IPS-18c (cell line): ENCODE results near the gene SULT6B1.
"Not testable (repeated sequence)": the region's sequence is repeated elsewhere in the genome, so short reads cannot be mapped to it uniquely, and the experiment has no call there.

Experiments
- H3K4me3 ChIP-seq: 2 replicates; pipeline ENCODE4 v1.7.0; 2013; ENCODE audit warnings: low read depth, mild to moderate bottlenecking, low read length, moderate library complexity; ENCODE audit not compliant: insufficient read depth
- H3K9me3 ChIP-seq: one replicate; pipeline ENCODE4 v1.6.1; 2013; ENCODE audit warnings: mild to moderate bottlenecking, low read length, moderate library complexity; ENCODE audit not compliant: control insufficient read depth, insufficient read depth

SULT6B1 gene

DNA sequence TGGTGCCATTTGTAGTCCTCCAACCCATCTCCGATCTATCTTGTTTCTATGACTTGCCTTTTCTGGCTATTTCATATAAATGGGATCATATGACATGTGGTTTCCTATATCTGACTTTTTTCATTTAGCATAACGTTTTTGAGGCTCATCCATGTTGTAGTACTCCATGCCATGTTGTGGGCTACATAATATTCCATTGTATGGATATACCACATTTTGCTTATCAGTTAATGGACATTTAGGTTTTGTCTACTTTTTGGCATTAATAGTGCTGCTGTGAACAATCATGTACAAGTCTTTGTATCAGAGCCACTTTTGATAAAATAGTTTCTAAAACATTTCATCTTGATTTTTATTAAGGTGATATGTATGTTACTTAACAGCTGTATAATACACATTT is 15.2 kb upstream of the SULT6B1 start:
- no peaks in the 10 kb centered on the region for H3K9me3 ChIP-seq
- H3K4me3 ChIP-seq, result no peak overlapping the region

DNA sequence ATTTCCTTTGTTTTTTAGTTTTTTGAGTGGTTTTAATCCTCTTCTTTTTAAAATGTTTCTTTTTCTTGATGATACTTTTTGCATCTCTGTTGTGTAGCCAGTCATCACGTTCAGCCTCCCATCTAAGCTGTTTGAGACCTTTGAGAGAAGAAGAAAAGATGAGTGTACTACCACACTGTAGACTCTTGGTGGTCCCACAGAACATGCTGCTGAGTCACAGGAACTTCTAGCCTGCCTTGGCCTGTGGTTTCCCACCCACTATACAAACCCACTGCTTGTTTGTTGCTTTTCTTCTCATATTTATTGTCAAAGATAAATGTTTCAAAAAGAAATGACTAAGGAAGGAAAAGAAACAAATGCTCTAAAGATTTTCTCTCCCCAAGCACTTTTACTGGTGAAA is 13.3 kb upstream of the SULT6B1 start:
- Histone ChIP-seq H3K9me3 (no peaks in the 10 kb centered on the region), H3K4me3 (no peak overlapping the region)

DNA sequence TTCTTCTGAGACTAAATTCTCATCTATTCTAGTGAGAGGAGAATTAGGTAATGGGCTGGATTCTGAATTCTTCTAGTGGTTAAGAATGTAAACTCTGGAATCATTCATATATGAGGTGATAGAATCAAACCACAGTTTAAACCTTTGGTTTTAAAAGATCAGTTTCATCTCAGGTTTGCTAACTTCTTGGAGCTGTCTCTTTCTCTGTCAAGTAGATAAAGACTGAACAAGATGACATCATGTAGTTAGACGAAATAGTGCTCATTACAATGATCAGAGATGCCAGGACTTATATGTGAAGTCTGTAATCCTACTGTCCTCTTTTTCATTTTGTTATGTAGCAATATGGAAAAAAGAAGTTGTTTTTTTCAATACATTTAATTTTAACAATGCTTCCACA is 12.7 kb upstream of the SULT6B1 start:
- H3K9me3 ChIP-seq, result no peaks in the 10 kb centered on the region

DNA sequence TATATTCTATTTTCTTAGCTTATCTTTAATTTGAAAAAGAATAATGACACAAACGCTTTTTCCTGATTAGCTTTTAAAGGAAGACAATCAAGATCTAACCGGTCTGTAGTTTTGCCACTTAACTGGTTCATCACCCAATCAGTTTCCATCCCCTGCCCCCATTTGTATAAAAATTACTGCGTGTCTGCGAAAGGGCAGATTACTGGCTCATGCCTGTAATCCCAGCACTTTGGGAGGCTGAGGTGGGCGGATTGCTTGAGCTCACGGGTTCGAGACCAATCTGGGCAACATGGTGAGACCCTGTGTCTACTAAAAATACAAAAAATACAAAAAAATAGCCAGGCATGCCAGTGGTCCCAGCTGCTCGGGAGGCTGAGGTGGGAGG is 10.2 kb upstream of the SULT6B1 start:
- no peak overlapping the region for H3K4me3 ChIP-seq
- H3K9me3 ChIP-seq, result no peaks in the 10 kb centered on the region

More for the DNA sequence above, 12.7 kb upstream of the SULT6B1 start:
- H3K4me3 ChIP-seq, result no peak overlapping the region

DNA sequence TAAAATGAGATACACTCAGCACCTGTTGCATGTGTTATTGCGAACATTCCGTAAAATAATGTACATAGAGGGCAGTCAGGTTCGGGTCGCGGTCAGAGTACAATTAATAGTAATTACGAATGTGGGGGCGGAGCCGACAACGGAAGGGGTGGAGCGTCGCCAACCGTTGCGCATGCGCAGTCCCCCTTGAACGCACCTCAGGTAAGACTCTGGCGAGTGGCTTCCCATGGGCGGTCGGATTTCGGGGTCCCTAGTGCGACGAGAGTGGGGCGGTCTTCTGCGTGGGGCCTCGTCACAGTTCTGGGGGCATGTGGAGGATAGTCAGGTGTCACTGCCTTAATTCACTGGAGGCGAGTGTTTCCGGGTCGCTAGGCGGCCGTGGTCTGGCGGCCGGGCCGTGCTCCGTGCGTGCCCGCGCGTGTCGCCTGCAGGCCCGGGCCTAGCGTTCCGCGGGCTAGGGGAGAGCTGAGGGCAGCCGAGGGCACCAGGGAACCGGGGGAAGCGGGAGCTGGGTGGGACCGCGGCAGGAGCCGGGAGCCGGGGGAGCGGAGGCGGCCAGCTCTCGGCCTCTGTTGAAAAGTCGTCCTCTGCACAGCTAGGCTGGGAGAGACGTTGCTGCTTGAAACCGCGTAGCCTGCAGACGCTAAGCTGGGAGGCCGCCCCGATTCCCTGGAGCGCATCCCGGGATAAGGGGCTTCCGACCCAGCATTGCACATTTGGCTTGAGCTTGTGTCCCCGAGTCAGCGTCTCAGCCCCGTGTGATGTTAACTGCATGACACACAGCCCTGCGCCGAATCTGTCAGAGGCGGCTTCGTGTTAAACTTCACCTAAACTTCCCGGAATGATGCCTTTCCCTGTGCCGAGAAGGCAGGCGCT is 8.1 kb upstream of the SULT6B1 start, which contains the start of gene CEBPZOS:
Gene CEBPZOS (plus strand): TSS at position 177 of the 876 bp plus-strand sequence. CDS start 3,209 bp downstream, outside the sequence.
- H3K9me3 ChIP-seq, result no peaks in the 10 kb centered on the region
- peak within 1 kb of the TSS; percentile 79 for H3K4me3 ChIP-seq

DNA sequence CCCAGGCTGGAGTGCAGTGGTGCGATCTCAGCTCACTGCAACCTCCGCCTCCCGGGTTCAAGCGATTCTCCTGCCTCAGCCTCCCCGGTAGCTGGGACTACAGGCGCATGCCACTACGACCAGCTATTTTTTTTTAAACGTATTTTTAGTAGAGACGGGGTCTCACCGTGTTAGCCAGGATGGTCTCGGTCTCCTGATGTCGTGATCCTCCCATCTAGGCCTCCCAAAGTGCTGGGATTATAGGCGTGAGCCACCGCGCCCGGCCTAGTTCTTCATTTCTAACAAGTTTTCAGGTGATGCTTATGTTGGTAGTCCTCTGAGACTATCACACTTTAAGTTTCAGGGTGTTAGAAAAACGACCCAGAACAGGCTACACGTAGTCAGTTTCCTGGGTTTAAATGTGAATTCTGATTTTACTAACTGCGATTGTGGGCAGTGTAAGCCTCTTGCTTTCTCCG is 7.4 kb upstream of the SULT6B1 start:
- peak overlapping the region; percentile 79; the same call in 1 of the 2 replicates for H3K4me3 ChIP-seq
- not testable (repeated sequence) for H3K9me3 ChIP-seq

DNA sequence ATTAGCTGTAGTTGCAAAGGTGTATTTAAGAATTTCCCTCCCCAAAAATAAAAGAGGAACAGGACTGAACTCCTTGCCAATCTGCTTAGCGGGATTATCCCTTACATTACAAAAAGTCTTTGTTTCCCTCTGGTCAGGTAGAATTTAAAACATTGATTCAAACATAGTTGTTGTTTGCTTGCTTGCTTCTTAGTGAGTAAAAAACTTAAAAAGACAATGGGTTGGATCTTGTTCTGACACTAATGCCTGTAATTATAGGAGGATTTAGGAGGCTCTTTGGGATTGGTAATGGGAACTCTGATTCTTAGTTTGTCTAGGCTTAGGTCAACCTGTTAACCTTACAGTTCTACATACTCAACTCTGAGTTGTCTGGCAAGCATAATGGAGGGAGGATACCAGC is 4.1 kb upstream of the SULT6B1 start:
- no peaks in the 10 kb centered on the region for H3K9me3 ChIP-seq
- no peak overlapping the region for H3K4me3 ChIP-seq

DNA sequence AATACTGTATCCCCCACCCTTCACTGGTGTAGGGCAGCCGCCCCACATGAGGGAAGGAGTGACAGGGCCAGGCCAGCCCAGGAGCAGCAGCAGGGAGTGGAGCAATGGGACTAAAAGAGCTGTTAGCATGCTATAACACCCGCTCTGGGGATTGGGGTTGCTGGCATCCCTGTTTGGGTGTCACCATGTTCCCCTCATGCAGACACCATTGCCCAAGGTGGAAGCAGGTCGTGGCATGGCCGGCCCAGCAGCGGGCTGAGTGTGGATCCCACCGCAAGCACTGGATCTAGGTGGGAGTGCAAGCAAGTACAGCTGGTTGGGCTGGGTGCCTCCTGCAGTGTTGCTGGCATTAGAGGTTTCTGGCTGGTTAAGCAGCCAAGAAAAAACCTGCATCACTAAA is 3.3 kb upstream of the SULT6B1 start:
- Histone ChIP-seq H3K9me3 (no peaks in the 10 kb centered on the region), H3K4me3 (no peak overlapping the region)

DNA sequence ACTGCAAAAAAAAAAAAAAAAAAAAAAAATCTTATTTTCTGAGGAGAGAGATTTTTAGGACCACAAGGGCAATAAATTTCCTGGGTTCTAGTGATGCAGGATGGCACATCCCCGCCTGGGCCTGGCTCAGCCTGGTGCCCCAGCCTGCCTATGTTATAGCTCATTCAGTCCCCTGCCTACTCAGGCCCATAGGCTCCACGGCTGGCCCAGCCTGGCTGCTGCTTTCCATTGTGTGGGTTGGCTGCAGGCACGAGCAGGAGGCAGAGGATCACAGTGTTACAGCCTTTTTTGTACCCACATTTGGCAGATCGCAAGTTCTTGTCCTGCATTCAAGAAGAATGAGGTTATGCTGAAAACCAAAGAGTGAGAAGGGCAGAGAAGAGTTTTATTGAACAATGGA is 2.8 kb upstream of the SULT6B1 start:
- Histone ChIP-seq H3K9me3 (no peaks in the 10 kb centered on the region), H3K4me3 (no peak overlapping the region)

DNA sequence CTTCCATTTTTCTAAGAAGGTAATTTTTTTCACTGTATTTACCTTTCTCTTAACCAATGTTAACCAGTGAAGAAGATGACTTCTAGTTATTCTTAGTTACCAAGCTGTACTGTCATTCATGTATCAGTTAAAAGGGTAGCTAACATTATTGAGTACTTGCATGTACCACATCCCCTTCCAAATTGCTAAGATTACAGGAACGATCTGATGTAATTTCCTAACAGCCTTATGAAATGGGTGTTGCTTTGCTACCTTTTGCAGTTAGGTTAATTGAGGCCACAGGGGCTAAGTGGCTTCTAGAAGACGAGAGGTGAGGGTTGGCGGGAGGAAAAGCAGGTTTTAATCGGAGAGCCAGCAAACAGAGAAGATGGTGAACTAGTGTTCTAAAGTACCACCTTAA is 1.8 kb upstream of the SULT6B1 start:
- Histone ChIP-seq H3K4me3 (no peak overlapping the region), H3K9me3 (no peaks in the 10 kb centered on the region)

DNA sequence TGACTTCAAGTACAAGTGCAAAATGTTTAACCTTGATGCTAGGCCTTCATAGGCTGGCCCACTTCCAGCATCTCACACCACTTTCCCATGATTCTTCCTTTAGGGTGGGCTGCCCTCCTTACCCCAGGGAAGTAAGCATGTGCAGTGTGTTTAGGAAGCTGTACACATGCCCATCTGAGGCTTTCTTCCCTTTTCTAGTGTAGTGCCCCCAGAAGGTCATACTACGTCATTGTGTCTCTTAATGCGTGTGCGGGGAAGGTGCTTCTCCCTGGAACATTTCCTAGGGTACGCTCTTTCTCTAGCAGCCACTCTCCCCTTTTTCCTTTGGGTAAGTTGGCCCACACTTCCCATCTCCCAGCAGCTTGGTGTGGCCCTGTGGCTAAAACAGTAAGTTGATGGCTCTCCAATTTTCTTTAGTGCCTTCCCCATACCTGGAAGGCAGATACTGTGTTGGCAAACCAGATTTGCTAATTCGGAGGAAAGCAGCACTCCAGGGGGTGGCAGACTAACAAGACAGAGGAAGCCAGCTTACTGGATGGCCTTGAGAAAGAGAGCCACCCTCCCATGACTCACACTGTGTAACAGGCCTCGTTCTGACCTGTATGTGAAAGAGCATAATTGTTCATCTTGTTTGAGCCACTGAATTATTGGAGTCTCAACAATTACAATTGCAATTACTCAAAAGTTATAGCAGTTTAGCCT is 1.1 kb upstream of the SULT6B1 start:
- H3K4me3 ChIP-seq, result no peak overlapping the region
- no peaks in the 10 kb centered on the region for H3K9me3 ChIP-seq

DNA sequence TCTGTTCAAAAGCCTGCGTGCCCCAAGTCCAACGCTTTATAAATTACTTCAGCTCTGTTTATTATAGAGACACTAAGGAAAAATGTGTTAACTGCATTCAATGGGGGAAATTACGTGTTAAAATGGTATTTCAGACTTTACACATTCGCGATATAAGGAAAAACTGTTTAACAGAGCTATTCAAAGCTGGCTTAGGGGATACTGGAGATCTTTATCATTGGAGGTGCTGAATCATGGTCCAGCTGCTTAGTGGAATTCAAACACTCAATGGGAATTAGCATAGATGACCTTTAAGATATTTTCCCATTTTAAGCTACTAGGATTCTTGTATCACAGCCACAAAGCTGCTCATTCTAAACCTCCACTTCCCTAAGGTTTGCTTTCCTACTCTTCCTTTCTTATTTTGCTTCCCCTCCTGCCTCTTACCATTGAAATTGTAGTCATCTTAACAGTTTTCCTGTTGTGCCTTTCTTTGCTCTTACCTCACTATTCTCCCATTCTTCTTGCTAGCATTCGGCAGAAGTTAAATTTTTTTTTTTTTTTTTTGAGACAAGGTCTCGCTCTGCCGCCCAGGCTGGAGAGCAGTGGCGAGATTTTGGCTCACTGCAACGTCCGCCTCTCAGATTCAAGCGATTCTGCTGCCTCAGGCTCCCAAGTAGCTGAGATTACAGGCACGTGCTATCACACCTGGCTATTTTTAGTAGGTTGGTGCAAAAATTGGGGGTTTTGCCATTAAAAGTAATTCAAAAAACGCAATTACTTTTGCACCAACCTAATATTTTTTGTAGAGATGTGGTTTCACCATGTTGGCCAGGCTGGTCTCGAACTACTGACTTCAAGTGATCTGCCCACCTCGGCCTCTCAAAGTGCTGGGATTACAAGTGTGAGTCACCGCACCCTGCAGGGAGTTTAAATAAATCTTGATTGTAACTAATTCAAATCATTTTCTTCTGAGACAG is 6.5 kb downstream of the SULT6B1 start:
- H3K4me3 ChIP-seq, result no peak overlapping the region

DNA sequence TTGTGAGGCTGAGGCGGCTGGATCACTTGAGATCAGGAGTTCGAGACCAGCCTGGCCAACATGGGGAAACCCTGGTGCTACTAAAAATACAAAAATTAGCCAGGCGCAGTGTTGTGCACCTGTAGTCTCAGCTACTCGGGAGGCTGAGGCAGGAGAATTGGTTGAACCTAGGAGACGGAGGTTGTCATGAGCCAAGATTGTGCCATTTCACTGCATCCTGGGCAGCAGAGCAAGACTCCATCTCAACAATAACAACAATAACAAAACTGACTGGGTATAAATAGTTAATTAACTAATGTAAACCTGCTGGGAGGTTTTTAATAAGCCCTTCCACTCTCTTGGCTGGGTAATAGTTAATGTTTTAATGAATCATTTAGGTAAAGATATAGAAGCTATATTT is 7.8 kb downstream of the SULT6B1 start:
- no peaks in the 10 kb centered on the region for H3K9me3 ChIP-seq
- H3K4me3 ChIP-seq, result no peak overlapping the region

More for the DNA sequence above, 6.5 kb downstream of the SULT6B1 start:
- H3K9me3 ChIP-seq, result no peaks in the 10 kb centered on the region

DNA sequence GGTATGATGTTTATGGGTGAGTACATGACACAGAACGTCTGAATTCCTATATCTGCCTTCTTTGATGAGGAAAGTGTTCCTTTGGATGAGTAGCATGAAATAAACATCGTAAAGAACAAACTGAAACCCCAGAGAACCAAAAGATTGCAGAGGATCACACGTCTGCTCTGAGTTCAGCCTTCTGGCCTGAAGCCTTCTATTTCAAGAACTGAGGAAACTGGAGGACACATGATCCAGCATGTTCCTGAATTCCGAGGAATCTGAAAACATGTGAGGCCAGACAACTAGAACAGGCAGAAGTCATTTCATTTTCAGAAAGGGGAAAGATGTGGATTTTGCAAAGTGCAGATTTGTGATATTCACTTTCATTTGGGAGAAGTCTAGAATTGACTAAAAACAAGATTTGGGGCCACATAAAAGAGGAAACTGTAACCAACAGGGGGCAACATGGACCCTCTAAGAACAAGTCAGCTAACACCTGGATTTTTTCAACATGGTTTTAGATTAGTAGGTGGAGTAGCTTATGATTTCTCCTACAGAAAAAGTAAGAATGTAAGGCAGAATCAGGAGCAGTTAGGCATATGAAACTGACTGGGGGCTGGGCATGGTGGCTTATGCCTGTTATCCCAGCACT is 8.3 kb downstream of the SULT6B1 start:
- no peak overlapping the region for H3K4me3 ChIP-seq
- H3K9me3 ChIP-seq, result no peaks in the 10 kb centered on the region

DNA sequence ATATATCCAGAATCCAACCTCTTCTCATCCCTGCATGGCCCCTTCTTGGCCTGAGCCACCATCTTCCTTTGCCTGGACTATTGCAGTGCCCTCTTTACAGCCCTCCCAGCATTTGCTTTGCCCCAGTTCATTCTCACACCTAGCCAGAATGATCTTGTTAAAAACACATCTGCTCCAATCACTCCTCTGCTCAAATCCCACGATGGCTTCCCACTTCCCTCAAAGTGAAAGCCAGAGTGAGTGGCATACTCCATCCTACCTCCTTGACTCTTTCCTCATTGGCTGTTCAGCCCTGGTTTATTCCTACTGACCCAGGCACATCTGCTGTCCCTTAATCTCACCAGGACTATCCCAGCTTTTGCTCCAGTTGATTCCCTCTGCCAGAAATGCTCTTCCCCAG is 14.7 kb downstream of the SULT6B1 start:
- H3K4me3 ChIP-seq, result no peak overlapping the region
- no peaks in the 10 kb centered on the region for H3K9me3 ChIP-seq

DNA sequence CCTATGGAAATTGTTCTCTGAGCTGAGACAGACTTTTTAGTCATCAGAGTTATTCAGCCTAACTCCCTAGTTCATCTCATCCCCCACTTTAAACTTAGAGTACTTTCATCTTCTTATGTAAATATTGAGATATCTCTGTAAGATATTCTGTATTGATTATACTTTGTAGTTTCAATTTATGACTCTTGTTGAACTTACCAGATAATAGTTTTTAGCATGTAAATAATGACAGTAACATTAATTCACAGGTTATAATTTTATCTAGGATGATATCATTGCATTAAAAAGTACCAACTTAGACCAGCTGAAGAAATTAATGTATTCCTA is 16.9 kb downstream of the SULT6B1 start:
- no peak overlapping the region for H3K4me3 ChIP-seq
- no peaks in the 10 kb centered on the region for H3K9me3 ChIP-seq
